Upper lobe of left lung (tissue), 6 donors: ENCODE measurements around the gene NANP. TPM values are rescaled to one million over a fixed set of nuclear protein-coding genes. Genes with fewer than 3 reads are reported as not detected.

ENCODE experiments used
- ATAC-seq, 2 donors: fragments of 200-7000 bp; cut with Tn5 transposase; one replicate each; pipeline ENCODE4 v1.9.1; 2022; ENCODE audit warnings: mild to moderate bottlenecking in 2 of 2, moderate library complexity in 2 of 2; ENCODE audit not compliant: low FRiP score in 2 of 2
- DNase-seq, 2 donors: peaks; one replicate each; pipeline ENCODE4 v3.0.0-alpha.2; 2019 to 2020
- H3K27ac ChIP-seq, 4 donors: fragments of 200-600 bp; sonication (generic); one replicate each; pipeline ENCODE4 v1.5.1; 2016 to 2019
- H3K27me3 ChIP-seq, 4 donors: fragments of 200-600 bp; sonication (generic); one replicate each; pipeline ENCODE4 v1.5.1; 2017 to 2019
- H3K36me3 ChIP-seq, 4 donors: fragments of 200-600 bp; sonication (generic); one replicate each; pipeline ENCODE4 v1.5.1; 2016 to 2019
- H3K4me1 ChIP-seq, 4 donors: fragments of 200-600 bp; sonication (generic); one replicate each; pipeline ENCODE4 v1.5.1; 2018 to 2019
- H3K4me3 ChIP-seq, 4 donors: fragments of 200-600 bp; sonication (generic); one replicate each; pipeline ENCODE4 v1.5.1; 2017 to 2019; ENCODE audit warnings: mild to moderate bottlenecking in 2 of 4, moderate library complexity in 1 of 4
- H3K9me3 ChIP-seq, 4 donors: fragments of 200-600 bp; sonication (generic); one replicate each; pipeline ENCODE4 v1.5.1; 2018 to 2019
- CTCF ChIP-seq, 6 experiments: fragments of 450-650 bp in 4 of 6; fragments of 200-600 bp in 2 of 6; sonication (generic) in 2 of 6; IDR thresholded peaks; one replicate each; pipeline ENCODE4 v1.5.1; 2016 to 2019; ENCODE audit warnings: antibody characterized with exemption in 6 of 6
- EP300 ChIP-seq, 4 donors: sonication (generic); formaldehyde crosslinking; IDR thresholded peaks; one replicate each; pipeline ENCODE4 v1.5.1; 2017; ENCODE audit warnings: antibody characterized with exemption in 4 of 4, control low read depth in 2 of 4
- POLR2A ChIP-seq, 4 donors: fragments of 450-650 bp; IDR thresholded peaks; one replicate each; pipeline ENCODE4 v1.5.1; 2016 to 2017; ENCODE audit warnings: antibody characterized with exemption in 4 of 4, mild to moderate bottlenecking in 2 of 4
- POLR2AphosphoS5 ChIP-seq, 2 donors: sonication (generic); formaldehyde crosslinking; IDR thresholded peaks; one replicate each; pipeline ENCODE4 v1.5.1; 2017; ENCODE audit warnings: antibody characterized with exemption in 2 of 2
- WGBS, 2 donors: methylation state at CpG; one replicate each; pipeline ENCODE4 v1.1.5; 2017 to 2018; 5-methylcytosine and 5-hydroxymethylcytosine counted together
- total RNA-seq, 6 donors: library from RNA; depleted of rRNA in 4 of 6; stranded (reverse); fragments of >200 nt in 4 of 6; gene quantifications; one replicate each; pipeline versions ENCODE4 v1.1.0 to v1.2.1, GENCODE V29; 2016 to 2021
- donor health status: DM: no; HTN: no; CAD: no; lungs with moderate emphysema.
- donor health status: DM: no; HTN: yes; CAD: no; lungs with severe emphysema.

The NANP gene
- total RNA-seq, 6 donors from 2014 or later: 1.0 to 7.0 (median 4.7) TPM

DNA sequence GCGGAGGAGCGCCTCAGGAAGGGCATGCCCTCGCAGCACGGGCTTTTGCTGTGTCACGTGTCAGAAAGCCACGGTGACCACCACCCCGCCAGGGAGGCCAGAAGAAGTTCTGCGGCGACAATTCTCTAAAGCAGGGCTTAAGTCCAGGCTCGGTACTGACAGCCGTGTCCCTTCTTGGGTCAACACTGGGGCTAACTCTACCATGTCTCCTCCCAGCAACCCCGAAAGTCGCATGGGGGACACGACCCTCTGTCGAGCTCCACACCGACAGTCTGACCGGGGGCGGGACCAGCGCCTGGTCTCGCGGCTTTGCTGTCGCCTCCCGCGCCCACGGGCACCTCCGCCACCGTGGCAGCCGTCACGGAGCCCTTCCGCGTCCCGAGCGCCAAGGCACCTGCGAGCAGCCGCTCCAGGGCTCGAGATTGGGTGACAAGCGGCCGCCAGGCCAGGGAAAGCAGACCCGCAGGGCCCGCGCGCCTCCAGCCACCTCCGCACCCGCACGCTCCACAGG, 534 bp downstream of the NANP start:
- Histone ChIP-seq H3K4me3 (peak overlapping the region; percentile 52 to 96 (median 88)), H3K27me3 (no peaks in the 10 kb centered on the region), H3K27ac (peak overlapping the region; percentile 84 to 95 (median 94)), H3K9me3 (no peaks in the 10 kb centered on the region), H3K4me1 (peaks cover 6 to 26% (median 23%) of the 10 kb centered on the region in 4 donors), H3K36me3 (no peaks in the 10 kb centered on the region)
- WGBS, 2 donors: 0% methylated on average over 2 to 41 of the region's 45 CpGs
- DNase-seq (peak; percentile 56 to 75), ATAC-seq (peak; percentile 48 to 70)
- TF ChIP-seq CTCF (IDR thresholded peaks at IDR 0.05) (no peak), POLR2AphosphoS5 (IDR thresholded peaks at IDR 0.05) (no peak)

DNA sequence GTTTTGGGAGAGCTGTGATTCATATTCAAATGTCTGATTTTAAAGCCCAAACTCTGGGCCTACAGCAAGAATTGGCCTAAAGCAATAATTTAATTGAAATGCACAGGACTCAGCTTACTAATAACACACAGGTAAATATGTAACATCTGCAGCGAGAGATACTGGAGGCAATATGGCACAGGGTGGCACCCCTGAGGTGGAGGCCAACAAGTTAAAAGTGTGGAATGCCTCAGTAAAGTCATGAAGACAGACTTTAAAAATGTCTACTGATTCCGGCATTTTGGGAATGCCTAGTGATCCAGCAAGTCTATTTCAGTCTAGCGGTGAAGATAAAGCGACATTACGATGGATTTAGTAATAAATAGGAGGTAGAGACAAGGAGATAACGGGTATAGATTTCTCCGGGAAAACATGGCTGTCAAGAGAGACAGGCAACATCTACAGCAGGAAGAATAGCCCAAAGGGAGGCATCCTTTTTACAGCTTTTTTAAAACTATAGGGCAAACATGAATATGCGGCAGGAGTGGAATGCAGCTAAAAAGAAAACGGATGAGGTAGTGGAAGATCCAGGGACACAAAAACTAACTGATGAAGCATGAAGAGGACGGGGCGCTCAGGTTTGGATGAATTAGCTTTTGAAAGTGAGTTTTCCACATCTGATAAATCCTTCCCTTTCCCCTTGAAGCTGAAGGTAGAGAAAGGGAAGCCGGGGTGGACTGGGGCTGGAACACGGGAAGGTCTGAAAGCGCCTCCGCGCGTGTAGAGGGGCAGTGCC, 1.2 kb downstream of the NANP start:
- Histone ChIP-seq H3K4me1 (peaks cover 6 to 26% (median 23%) of the 10 kb centered on the region in 4 donors), H3K9me3 (no peaks in the 10 kb centered on the region), H3K27ac (peak overlapping the region; percentile 84 to 95 (median 94)), H3K36me3 (no peaks in the 10 kb centered on the region), H3K27me3 (no peaks in the 10 kb centered on the region), H3K4me3 (peak overlapping the region; percentile 52 to 96 (median 88))
- 36 to 45% methylated on average over 17 of the region's 17 CpGs for WGBS, 2 donors
- no peak for ATAC-seq
- TF ChIP-seq POLR2AphosphoS5 (IDR thresholded peaks at IDR 0.05) (no peak), POLR2A (IDR thresholded peaks at IDR 0.05) (no peak), EP300 (IDR thresholded peaks at IDR 0.05) (no peak), CTCF (IDR thresholded peaks at IDR 0.05) (no peak)
- no peak for DNase-seq

DNA sequence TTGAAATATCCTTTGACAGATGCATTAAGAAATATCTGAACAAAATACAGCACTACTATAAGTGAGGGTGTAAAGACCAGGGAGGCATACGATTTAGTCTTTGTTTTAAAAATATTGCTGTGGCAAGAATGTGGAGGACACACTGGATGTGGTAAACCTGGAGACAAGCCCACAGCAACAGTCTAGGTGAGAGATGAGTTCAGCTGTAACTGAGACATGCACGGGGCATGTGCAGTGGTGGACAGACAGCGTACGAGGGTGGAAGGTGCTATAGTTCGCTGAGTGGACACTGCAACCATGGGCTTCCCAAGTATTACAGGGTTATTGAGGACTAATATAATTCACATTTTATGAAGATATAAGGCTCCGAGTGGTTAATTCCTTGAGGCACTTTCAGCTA, 1.8 kb downstream of the NANP start:
- DNase-seq (no peak), ATAC-seq (no peak)
- no peaks in the 10 kb centered on the region for H3K9me3 ChIP-seq
- H3K4me1 ChIP-seq: peaks cover 6 to 26% (median 23%) of the 10 kb centered on the region in 4 donors
- TF ChIP-seq POLR2AphosphoS5 (IDR thresholded peaks at IDR 0.05) (no peak), CTCF (IDR thresholded peaks at IDR 0.05) (no peak), EP300 (IDR thresholded peaks at IDR 0.05) (no peak), POLR2A (IDR thresholded peaks at IDR 0.05) (no peak)
- no peaks in the 10 kb centered on the region for H3K27me3 ChIP-seq
- H3K4me3 ChIP-seq: no peak overlapping the region
- no peaks in the 10 kb centered on the region for H3K36me3 ChIP-seq
- no peak overlapping the region for H3K27ac ChIP-seq
- WGBS, 2 donors: 94% methylated on average over 6 of the region's 6 CpGs

GRCh38 chr20:25619514-25619913, 4.3 kb downstream of the NANP start:
- H3K36me3 ChIP-seq: peaks cover 0 to 12% (median 0%) of the 10 kb centered on the region in 4 donors
- no peaks in the 10 kb centered on the region for H3K9me3 ChIP-seq
- 74 to 85% methylated on average over 3 of the region's 3 CpGs for WGBS, 2 donors
- H3K27ac ChIP-seq: no peak overlapping the region
- DNase-seq (no peak), ATAC-seq (no peak)
- no peak for TF ChIP-seq CTCF (IDR thresholded peaks at IDR 0.05)
- no peak for TF ChIP-seq POLR2AphosphoS5 (IDR thresholded peaks at IDR 0.05)
- TF ChIP-seq POLR2A (IDR thresholded peaks at IDR 0.05): no peak
- TF ChIP-seq EP300 (IDR thresholded peaks at IDR 0.05): no peak
- no peak overlapping the region for H3K4me3 ChIP-seq
- H3K27me3 ChIP-seq: no peaks in the 10 kb centered on the region
- peaks cover 6 to 22% (median 17%) of the 10 kb centered on the region in 4 donors for H3K4me1 ChIP-seq
